ENCODE results near the gene RAB7A. TPM values are rescaled to one million over a fixed set of nuclear protein-coding genes. Genes with fewer than 3 reads are reported as not detected.

RAB7A gene
- total and polyA plus RNA-seq, 8 donors: 43.6 to 112 (median 68.7) TPM

DNA sequence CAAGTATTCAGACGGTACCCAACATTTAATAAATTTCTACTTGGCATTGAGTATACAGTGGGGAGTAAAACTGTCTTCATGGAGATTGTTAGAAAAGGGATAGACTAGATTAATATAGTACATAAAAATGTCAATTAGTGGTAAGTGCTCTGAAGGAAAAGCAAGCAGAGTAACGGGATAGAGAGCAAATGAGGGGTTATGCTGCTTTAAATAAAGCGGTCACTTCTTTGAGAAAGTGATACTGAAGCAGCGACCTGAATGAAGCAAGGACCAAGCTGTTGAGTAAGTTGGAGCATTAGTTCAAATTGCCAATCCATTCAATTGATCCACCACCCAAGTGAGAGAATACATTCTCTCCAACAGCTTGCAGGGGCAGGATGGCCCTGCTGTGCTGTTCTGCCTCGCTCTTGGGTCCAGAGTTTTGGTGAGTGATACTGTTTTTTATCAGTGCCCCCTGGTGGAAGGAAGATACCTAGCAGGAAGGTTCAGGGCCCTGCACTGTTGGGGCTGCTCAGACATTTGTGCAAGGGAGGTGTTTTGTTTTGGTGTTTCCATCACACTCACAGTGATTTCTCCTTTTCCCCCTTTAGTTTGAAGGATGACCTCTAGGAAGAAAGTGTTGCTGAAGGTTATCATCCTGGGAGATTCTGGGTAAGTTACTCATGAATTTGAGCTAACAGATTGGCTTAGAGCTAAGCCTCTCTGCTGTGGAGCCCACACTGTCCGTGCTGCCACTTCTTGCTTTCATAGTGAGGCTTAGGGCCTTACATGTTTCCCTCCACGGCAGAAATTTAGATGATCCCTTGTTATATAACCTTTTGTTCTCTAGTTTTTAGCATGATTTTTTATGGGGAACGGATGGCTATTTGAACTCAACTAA lies 69.0 kb downstream of the RAB7A start:
- Histone ChIP-seq H3K27me3 (no peaks in the 10 kb centered on the region), H3K9me3 (no peaks in the 10 kb centered on the region), H3K4me3 (no peak overlapping the region), H3K4me1 (peaks cover 0 to 6% (median 0%) of the 10 kb centered on the region in 3 donors), H3K36me3 (peaks cover 0 to 30% (median 17%) of the 10 kb centered on the region in 3 donors), H3K27ac (no peak overlapping the region)
- peak; percentile 93 to 98 (median 98) for ATAC-seq
- DNase-seq: peak in 4 of 6 donors; percentile 33 to 64 (median 44)
- intact Hi-C loops (cut with DNase I): loop anchor here in 2 of 3 donors (10.0 kb wide), 3 partner anchors 110 to 180 kb away; no protein-coding TSS in a partner anchor
- WGBS, 2 donors: 57 to 67% methylated on average over 8 of the region's 8 CpGs
- no peak for FAIRE-seq
- TF ChIP-seq, protein P1, sequence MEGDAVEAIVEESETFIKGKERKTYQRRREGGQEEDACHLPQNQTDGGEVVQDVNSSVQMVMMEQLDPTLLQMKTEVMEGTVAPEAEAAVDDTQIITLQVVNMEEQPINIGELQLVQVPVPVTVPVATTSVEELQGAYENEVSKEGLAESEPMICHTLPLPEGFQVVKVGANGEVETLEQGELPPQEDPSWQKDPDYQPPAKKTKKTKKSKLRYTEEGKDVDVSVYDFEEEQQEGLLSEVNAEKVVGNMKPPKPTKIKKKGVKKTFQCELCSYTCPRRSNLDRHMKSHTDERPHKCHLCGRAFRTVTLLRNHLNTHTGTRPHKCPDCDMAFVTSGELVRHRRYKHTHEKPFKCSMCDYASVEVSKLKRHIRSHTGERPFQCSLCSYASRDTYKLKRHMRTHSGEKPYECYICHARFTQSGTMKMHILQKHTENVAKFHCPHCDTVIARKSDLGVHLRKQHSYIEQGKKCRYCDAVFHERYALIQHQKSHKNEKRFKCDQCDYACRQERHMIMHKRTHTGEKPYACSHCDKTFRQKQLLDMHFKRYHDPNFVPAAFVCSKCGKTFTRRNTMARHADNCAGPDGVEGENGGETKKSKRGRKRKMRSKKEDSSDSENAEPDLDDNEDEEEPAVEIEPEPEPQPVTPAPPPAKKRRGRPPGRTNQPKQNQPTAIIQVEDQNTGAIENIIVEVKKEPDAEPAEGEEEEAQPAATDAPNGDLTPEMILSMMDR (IDR thresholded peaks at IDR 0.05): peak; percentile 58 to 73 (median 66)

DNA sequence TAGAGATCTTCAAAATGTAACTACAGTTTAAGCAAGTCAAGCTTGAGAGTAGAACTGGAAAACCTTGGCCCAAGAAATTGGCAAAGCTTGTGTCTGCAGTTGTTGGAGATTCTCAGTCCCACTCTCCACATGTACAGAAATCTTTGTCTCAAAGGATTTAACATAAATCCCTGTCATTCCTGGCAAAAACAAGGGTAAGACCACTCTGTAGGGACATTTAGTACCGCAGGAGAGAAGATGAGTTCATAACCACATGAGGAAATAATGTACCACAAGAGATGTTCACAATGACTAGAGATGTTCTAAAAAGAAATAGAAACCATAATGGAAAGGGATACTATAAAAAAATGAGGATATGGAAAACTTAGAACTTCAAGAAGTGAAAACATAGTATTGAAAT lies 73.7 kb downstream of the RAB7A start:
- H3K27ac ChIP-seq: no peak overlapping the region
- no peaks in the 10 kb centered on the region for H3K27me3 ChIP-seq
- H3K4me3 ChIP-seq: no peak overlapping the region
- H3K4me1 ChIP-seq: peaks cover 0 to 5% (median 4%) of the 10 kb centered on the region in 3 donors
- intact Hi-C loops (cut with DNase I): loop anchor here in 2 of 3 donors (10.0 kb wide), 3 partner anchors 115 to 185 kb away; no protein-coding TSS in a partner anchor
- no peak for ATAC-seq
- no peaks in the 10 kb centered on the region for H3K9me3 ChIP-seq
- no peak for DNase-seq
- TF ChIP-seq, protein P1 (IDR thresholded peaks at IDR 0.05): no peak
- peaks cover 0 to 30% (median 17%) of the 10 kb centered on the region in 3 donors for H3K36me3 ChIP-seq
- no peak for FAIRE-seq
- 91 to 97% methylated on average over 1 of the region's 1 CpG for WGBS, 2 donors

DNA sequence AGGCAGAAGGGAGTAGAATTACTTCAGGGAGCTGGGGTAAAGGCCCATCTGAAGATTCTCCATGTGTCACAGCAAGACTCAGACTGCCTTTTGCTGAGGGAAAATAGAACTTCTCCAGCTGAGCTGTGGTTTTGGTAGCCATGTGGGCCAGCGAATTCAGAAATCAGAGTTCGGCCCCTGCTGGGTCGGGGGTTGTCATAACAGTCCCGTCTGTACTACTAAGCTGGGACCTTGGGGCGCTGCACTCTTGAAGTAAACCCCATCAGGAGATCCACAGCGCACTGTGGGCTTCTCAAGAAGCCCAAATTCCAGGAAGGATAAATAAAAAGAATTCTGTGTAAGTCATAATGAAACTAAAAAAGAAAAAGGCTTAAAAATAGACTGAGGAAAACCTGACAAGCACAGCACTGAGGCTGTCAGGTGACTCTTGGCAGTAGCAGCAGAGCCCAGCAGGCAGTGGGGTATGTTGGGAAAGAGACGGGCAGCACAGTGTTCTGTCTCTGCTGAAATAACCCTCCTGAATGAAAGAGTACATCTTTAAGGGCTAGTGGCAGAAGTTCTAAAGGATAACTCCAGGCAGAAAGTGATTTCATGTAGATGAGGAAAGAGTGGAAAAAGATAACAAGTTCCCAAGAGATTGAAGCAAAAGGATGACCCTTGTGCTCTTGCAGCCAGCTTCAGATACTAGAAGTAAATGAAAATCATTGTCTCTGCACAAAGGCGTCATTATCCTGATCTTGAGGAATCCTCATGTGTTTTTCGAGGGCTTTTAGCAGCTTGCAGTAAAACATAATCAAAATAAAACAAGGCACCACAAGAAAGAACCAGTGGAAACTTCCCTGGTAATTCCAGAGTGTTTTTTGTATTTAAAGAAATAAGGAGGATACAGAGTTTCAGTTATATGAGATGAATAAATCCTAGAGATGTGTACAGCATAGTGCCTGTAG lies 74.5 kb downstream of the RAB7A start:
- Histone ChIP-seq H3K36me3 (peaks cover 0 to 30% (median 17%) of the 10 kb centered on the region in 3 donors), H3K27ac (no peak overlapping the region), H3K4me3 (no peak overlapping the region), H3K4me1 (peaks cover 0 to 5% (median under 1%) of the 10 kb centered on the region in 3 donors), H3K9me3 (no peaks in the 10 kb centered on the region), H3K27me3 (no peaks in the 10 kb centered on the region)
- no peak for ATAC-seq
- 93 to 95% methylated on average over 9 of the region's 9 CpGs for WGBS, 2 donors
- intact Hi-C loops (cut with DNase I): no loop called here
- TF ChIP-seq, protein P1 (IDR thresholded peaks at IDR 0.05): no peak
- DNase-seq: no peak
- no peak for FAIRE-seq

DNA sequence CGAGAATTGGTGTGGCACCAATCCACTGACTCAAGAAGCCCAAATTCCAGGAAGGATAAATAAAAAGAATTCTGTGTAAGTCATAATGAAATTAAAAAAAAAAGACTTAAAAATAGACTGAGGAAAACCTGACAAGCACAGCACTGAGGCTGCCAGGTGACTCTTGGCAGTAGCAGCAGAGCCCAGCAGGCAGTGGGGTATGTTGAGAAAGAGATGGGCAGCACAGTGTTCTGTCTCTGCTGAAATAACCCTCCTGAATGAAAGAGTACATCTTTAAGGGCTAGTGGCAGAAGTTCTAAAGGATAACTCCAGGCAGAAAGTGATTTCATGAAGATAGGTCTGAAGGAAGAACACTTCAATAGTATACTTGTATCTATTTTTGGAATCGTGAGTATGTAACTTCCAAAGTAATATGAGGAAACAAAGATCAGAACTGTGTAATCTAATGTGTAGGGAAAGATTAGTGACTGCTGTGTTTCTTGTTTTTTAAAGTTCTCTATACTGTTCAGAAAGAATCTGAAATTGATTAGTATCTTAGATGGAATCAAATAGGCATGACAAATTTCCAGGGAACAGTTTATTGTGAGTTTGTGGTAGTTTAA lies 75.9 kb downstream of the RAB7A start:
- Histone ChIP-seq H3K4me3 (no peak overlapping the region), H3K36me3 (peaks cover 0 to 34% (median 24%) of the 10 kb centered on the region in 3 donors), H3K27ac (no peak overlapping the region), H3K27me3 (no peaks in the 10 kb centered on the region), H3K9me3 (no peaks in the 10 kb centered on the region), H3K4me1 (peaks cover 0 to 5% (median 2%) of the 10 kb centered on the region in 3 donors)
- DNase-seq (no peak), FAIRE-seq (no peak), ATAC-seq (no peak)
- WGBS, 2 donors: 76 to 78% methylated on average over 2 of the region's 2 CpGs
- TF ChIP-seq, protein P1 (IDR thresholded peaks at IDR 0.05): no peak
- intact Hi-C loops (cut with DNase I): no loop called here

Data from pancreas (tissue), 10 donors.